Mammary epithelial cell (primary cell): ENCODE data around the gene ACOX1.

ENCODE experiments used
- CTCF ChIP-seq, 2 donors: IDR thresholded peaks in 1 of 2; conservative IDR thresholded peaks in 1 of 2; 2 replicates each; pipeline ENCODE4 v1.5.1; 2011 to 2012; ENCODE audit warnings: inconsistent platforms in 2 of 2, low read length in 2 of 2, mild to moderate bottlenecking in 2 of 2, control low read depth in 1 of 2, low read depth in 1 of 2; ENCODE audit not compliant: insufficient read depth in 1 of 2; ENCODE audit errors: extremely low read depth in 1 of 2
- EZH2 ChIP-seq: IDR thresholded peaks from 2 replicates; pipeline ENCODE4 v1.6.1; 2012; ENCODE audit warnings: low read length, inconsistent platforms, borderline replicate concordance

- TF ChIP-seq CTCF (conservative IDR thresholded peaks at IDR 0.05 in 1 of 2, IDR thresholded peaks at IDR 0.05 in 1 of 2; ENCODE audit: extremely low read depth in 1 of 2, insufficient read depth in 1 of 2, low read depth in 1 of 2, low read length in 2 of 2) (no peak), EZH2 (no peak)
Observed at GRCh38 chr17:75981019-75981615, 2.2 kb upstream of the ACOX1 start.
